Measurements from ENCODE around the gene ACTR6.
"Not testable (repeated sequence)": the region's sequence is repeated elsewhere in the genome, so short reads cannot be mapped to it uniquely, and the experiment has no call there.

The ACTR6 gene

GRCh38 chr12:100219328-100220109, 18.9 kb downstream of the ACTR6 start:
- DNase-seq (ENCODE audit: low read depth, low spot score), result no peak

GRCh38 chr12:100221523-100221922, 20.9 kb downstream of the ACTR6 start:
- DNase-seq (ENCODE audit: low read depth, low spot score), result no peak

- not testable (repeated sequence) for DNase-seq (ENCODE audit: low read depth, low spot score)
Measured at GRCh38 chr12:100222173-100222572, 21.6 kb downstream of the ACTR6 start.

- DNase-seq (ENCODE audit: low read depth, low spot score), result no peak
Measured at GRCh38 chr12:100225491-100225890, 24.9 kb downstream of the ACTR6 start.

GRCh38 chr12:100229036-100229635, 28.5 kb downstream of the ACTR6 start:
- DNase-seq (ENCODE audit: low read depth, low spot score), result no peak

GRCh38 chr12:100229876-100230275, 29.3 kb downstream of the ACTR6 start:
- no peak for DNase-seq (ENCODE audit: low read depth, low spot score)

GRCh38 chr12:100231873-100232272, 31.3 kb downstream of the ACTR6 start:
- DNase-seq (ENCODE audit: low read depth, low spot score), result not testable (repeated sequence)

- DNase-seq (ENCODE audit: low read depth, low spot score), result no peak
Measured at GRCh38 chr12:100234166-100234565, 33.6 kb downstream of the ACTR6 start.

- peak; percentile 26 for DNase-seq (ENCODE audit: low read depth, low spot score)
Measured at GRCh38 chr12:100234591-100235304, 34.1 kb downstream of the ACTR6 start.

GRCh38 chr12:100238801-100239200, 38.2 kb downstream of the ACTR6 start:
- no peak for DNase-seq (ENCODE audit: low read depth, low spot score)

GRCh38 chr12:100239589-100239988, 39.0 kb downstream of the ACTR6 start:
- no peak for DNase-seq (ENCODE audit: low read depth, low spot score)

- DNase-seq (ENCODE audit: low read depth, low spot score), result no peak
Measured at GRCh38 chr12:100243137-100243536, 42.5 kb downstream of the ACTR6 start.

GRCh38 chr12:100247765-100248164, 47.1 kb downstream of the ACTR6 start:
- no peak for DNase-seq (ENCODE audit: low read depth, low spot score)

- no peak for DNase-seq (ENCODE audit: low read depth, low spot score)
Measured at GRCh38 chr12:100248886-100249285, 48.3 kb downstream of the ACTR6 start.

- no peak for DNase-seq (ENCODE audit: low read depth, low spot score)
Measured at GRCh38 chr12:100249941-100250340, 49.3 kb downstream of the ACTR6 start.

GRCh38 chr12:100251917-100252316, 51.3 kb downstream of the ACTR6 start:
- no peak for DNase-seq (ENCODE audit: low read depth, low spot score)

- DNase-seq (ENCODE audit: low read depth, low spot score), result no peak
Measured at GRCh38 chr12:100253437-100253836, 52.8 kb downstream of the ACTR6 start.

- DNase-seq (ENCODE audit: low read depth, low spot score), result no peak
Measured at GRCh38 chr12:100254876-100255275, 54.3 kb downstream of the ACTR6 start.

GRCh38 chr12:100258127-100258526, 57.5 kb downstream of the ACTR6 start:
- DNase-seq (ENCODE audit: low read depth, low spot score), result no peak

- no peak for DNase-seq (ENCODE audit: low read depth, low spot score)
Measured at GRCh38 chr12:100263131-100263530, 62.5 kb downstream of the ACTR6 start.

- not testable (repeated sequence) for DNase-seq (ENCODE audit: low read depth, low spot score)
Measured at GRCh38 chr12:100265107-100265506, 64.5 kb downstream of the ACTR6 start.

- no peak for DNase-seq (ENCODE audit: low read depth, low spot score)
Measured at GRCh38 chr12:100265732-100266584, 65.3 kb downstream of the ACTR6 start.

Data from smooth muscle cell of the brain vasculature (primary cell).